Measurements from ENCODE around the gene ALDH3B2.

- TF ChIP-seq CTCF (IDR thresholded peaks at IDR 0.05; ENCODE audit: insufficient read depth, low read length) (no peak), POLR2AphosphoS5 (IDR thresholded peaks at IDR 0.05; ENCODE audit: low read depth) (no peak)
Observed at GRCh38 chr11:67680696-67681470, 6.5 kb upstream of the ALDH3B2 start.
